ENCODE measurements around the gene ADD2. TPM values are rescaled to one million over a fixed set of nuclear protein-coding genes. Genes with fewer than 3 reads are reported as not detected.

The ADD2 gene, protein sequence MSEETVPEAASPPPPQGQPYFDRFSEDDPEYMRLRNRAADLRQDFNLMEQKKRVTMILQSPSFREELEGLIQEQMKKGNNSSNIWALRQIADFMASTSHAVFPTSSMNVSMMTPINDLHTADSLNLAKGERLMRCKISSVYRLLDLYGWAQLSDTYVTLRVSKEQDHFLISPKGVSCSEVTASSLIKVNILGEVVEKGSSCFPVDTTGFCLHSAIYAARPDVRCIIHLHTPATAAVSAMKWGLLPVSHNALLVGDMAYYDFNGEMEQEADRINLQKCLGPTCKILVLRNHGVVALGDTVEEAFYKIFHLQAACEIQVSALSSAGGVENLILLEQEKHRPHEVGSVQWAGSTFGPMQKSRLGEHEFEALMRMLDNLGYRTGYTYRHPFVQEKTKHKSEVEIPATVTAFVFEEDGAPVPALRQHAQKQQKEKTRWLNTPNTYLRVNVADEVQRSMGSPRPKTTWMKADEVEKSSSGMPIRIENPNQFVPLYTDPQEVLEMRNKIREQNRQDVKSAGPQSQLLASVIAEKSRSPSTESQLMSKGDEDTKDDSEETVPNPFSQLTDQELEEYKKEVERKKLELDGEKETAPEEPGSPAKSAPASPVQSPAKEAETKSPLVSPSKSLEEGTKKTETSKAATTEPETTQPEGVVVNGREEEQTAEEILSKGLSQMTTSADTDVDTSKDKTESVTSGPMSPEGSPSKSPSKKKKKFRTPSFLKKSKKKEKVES
- total RNA-seq: not detected in 2 replicates

DNA sequence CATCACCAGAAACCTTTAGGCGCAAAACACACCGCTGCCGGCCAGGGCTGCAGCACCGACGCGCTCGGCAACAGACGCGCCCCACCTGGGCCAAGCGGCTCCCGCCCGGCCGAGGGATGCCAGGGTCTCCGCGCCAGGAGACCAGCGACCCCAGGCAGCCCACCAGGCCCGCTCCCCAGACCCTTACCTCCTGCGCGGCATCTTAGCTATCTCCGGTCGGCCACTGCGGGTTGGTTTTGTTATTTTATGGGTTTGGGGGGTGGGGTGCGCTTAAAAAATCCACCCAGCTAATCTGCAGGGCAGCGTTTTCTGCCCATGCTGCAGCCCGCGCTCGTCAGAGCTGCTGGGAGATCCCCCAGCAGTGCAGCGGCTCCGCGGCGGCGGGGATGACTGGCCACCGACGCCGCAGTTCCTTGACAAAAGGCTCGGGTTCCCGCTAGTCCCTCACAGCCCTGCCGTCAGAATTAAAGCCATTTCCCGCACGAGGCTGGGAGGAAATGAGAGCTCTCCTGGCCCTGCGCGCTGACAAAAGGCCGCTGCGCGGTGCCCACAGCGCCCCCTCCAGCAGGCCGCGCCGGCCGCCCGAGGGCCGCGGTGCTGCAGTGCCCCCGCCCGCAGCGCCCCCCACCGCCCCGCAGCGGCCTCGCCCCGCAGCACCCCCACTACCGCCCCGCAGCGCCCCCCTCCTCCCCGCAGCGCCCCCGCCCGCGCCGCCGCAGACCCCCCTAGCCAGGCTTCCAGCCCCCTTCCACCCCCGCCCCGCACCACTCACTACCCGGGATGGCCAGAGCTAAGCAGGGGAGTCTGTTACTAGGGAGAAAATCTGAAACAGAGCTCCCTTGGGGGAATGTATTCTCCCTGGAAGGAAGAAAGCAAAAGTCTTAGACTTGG, at the start of gene ADD2:
Gene ADD2, minus strand, starts transcription at position 502 of the 891 bp plus-strand sequence. CDS start 61,792 bp downstream, outside the sequence.

DNA sequence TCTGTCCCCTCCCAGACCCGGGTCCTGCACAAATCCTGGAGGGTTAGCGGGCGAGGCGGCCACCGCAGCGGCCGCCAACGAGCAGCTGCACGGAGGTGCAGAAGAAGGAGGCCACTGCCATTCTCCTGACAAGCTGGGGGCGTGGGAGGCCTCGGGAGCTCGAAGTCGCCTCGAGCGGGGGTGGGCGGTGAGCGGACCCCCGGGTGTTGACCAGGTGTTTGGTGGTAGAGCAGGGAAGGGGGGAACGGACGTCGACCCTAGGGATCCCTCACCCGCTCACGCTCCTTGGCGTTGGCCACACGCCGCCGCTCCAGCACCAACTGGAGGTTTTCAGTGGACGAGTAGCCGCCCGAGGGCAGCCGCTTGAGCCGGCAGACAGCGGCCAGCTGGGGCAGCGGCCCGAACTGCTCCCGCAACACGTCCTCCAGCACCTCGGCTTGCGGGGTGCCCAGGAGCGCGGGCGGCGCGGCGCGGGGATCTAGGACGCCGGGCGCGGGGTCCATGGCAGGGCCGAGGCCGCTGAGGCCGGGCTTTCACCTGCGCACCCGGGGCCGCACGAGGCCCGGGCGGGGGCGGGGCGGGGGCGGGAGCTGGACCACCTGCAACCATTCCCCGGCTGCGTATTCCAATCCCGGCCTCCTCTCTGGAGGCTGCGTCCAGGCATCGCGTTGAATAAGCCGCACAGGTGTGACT, 22.3 kb upstream of the ADD2 start, which contains the start of gene FIGLA:
Gene FIGLA, minus strand, starts transcription at position 508 of the 693 bp plus-strand sequence. Its CDS starts 5 bp downstream, at position 503.

Other genes with a start within 250 kb of the ADD2 start
- gene TGFA, start 214.4 kb downstream of the ADD2 start, total RNA-seq: 0.09 TPM in 1 of 2 replicates, not detected in the other
- gene FIGLA, start 22.4 kb upstream of the ADD2 start, total RNA-seq: not detected in 2 replicates
- gene CLEC4F, start 52.4 kb upstream of the ADD2 start, total RNA-seq: not detected in 2 replicates
- 0.09 TPM in 1 of 2 replicates, not detected in the other for gene CD207, start 67.6 kb upstream of the ADD2 start, total RNA-seq
- gene VAX2, start 132.4 kb upstream of the ADD2 start, total RNA-seq: 0.79 and 2.4 TPM in 2 replicates
- 0.79 and 1.3 TPM in 2 replicates for gene ATP6V1B1, start 167.7 kb upstream of the ADD2 start, total RNA-seq
- gene ANKRD53, start 210.4 kb upstream of the ADD2 start, total RNA-seq: 0.95 and 1.7 TPM in 2 replicates
- 22.1 and 34.9 TPM in 2 replicates for gene TEX261, start 226.7 kb upstream of the ADD2 start, total RNA-seq

Data from bronchial smooth muscle cell (primary cell).